C4-2B (cell line): ENCODE measurements around the gene DHRS12.

ENCODE experiments used
- H3K27ac ChIP-seq: fragments of 450-650 bp; 2 replicates; pipeline ENCODE4 v1.5.1; 2017
- ZFX ChIP-seq: fragments of 450-650 bp; IDR thresholded peaks from 2 replicates; pipeline ENCODE4 v1.6.1; 2017
- TF ChIP-seq, protein P1 (sequence below): fragments of 450-650 bp; conservative IDR thresholded peaks from 2 replicates; pipeline ENCODE4 v1.5.1; 2017; ENCODE audit warnings: mild to moderate bottlenecking

Gene DHRS12

DNA sequence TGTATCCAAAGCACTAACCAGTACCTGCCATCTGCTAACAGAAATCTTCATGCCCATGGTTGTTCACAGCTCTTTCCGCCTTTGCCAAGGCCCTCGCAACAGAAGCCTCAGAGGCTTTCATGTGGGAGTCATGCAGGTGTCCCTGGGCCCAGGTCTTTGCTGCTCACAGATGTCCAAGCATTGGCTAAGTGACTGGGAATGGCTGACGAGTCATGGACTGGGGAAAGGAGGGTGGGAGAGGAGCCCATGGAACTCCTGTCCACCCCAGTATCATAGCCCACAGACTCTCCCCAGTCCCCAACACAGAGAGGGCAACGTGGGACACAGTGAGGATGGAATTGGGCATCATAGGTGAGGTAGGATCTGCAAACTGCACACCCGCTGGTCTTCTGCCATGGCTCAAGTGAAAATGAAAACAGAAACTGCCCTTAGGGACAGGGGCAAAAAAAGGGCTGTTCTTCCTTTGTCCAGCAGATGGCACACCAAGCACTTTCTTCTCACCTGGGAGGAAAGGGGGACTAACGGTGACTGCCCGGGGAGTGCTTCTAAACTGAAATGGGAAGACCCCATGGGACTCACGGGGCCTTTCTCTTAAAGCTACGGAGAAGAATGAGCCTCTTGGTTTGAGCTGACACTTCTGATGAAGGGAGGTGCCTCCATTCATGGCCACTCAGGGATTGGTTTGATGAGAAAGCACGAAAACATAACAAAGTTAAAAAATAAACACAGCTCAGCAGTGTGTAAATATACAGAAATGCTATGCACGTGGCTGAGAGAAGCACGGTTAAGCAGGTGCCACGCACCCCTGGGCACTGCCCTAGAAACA, 11.1 kb upstream of the DHRS12 start:
- TF ChIP-seq, protein P1, sequence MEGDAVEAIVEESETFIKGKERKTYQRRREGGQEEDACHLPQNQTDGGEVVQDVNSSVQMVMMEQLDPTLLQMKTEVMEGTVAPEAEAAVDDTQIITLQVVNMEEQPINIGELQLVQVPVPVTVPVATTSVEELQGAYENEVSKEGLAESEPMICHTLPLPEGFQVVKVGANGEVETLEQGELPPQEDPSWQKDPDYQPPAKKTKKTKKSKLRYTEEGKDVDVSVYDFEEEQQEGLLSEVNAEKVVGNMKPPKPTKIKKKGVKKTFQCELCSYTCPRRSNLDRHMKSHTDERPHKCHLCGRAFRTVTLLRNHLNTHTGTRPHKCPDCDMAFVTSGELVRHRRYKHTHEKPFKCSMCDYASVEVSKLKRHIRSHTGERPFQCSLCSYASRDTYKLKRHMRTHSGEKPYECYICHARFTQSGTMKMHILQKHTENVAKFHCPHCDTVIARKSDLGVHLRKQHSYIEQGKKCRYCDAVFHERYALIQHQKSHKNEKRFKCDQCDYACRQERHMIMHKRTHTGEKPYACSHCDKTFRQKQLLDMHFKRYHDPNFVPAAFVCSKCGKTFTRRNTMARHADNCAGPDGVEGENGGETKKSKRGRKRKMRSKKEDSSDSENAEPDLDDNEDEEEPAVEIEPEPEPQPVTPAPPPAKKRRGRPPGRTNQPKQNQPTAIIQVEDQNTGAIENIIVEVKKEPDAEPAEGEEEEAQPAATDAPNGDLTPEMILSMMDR: peak; percentile 86
- TF ChIP-seq ZFX: no peak
- H3K27ac ChIP-seq: no peak overlapping the region

DNA sequence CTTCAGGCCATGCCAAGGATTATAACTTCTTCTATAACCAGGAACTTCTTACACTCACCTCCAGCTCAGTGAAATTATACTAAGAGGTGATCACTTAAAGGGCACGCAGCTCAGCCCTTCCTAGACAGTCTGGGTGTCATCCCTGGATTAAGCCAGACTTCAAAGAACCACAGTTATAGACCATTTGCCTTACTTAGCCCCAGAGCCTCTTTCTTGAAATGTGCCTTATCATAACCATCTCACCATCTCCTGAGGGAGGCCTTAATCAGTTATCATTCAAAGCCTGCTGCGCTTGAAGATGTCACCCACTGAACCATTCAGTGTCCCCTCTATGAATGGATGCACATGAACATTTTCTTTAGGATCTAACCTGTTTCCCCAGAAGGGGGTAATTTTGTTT, 10.1 kb upstream of the DHRS12 start:
- TF ChIP-seq, protein P1: no peak
- no peak for TF ChIP-seq ZFX
- no peak overlapping the region for H3K27ac ChIP-seq

DNA sequence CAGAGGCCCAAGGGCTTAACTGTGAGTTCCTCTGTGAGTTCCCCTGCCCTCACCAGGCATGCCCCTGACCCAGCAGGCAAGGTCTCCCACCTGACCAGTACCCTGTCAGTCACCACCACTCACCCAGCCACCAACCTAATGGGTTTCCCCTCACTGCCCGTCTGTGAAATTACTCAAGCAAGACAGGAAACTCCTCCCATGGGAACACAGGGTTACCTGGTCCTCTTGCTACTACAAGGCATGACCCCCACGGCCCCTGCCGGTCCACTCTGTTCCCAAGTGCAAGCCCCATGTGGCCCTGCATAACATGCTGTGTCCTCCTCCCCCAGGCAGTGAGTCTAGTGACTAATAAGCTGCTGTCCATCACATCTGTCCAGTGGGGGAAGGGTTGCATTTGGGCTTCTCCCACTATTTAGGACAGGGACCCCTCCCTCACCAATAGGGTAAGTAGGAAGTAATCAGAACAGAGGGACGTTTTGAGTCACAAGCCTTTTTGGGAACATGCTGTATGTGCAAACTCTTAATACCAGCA, 8.0 kb upstream of the DHRS12 start:
- TF ChIP-seq ZFX: no peak
- TF ChIP-seq, protein P1: no peak

DNA sequence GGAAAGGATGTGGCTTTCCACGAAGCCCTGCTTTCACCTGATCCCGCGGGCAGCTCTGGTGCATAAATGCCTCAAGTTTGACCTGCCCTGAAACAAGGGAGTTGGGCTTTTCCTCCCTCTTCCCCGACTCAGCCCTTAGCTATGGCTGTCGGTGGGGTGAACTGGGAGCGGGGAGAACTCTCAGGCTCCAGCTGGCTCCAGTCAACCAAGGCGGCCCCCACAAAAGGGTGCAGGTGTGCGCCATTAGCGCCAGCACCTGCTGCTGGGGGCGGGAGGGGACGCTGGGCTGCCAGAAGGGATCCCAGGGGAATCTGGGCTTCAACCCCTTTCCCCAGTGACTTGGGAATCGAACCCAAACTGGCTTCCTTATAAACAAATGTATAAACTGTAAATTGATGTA, 7.1 kb upstream of the DHRS12 start:
- TF ChIP-seq ZFX: no peak
- TF ChIP-seq, protein P1: no peak
- H3K27ac ChIP-seq: no peak overlapping the region

More for the DNA sequence above, 8.0 kb upstream of the DHRS12 start:
- no peak overlapping the region for H3K27ac ChIP-seq

DNA sequence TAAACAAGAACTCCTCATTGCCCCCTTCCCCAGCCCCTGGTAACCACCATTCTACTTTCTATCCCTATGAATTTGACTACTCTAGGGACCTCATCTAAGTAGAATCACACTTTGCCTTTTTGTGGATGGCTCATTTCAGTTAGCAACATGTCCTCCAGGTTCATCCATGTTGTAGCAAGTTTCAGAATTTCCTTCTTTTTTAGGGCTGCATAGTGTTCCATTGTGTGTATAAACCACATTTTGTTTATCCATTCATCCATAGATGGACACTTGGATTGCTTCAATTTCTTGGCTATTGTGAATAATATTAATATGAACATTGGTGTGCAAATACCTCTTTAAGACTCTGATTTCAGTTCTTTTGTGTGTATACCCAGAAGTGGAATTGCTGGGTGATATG, 4.8 kb upstream of the DHRS12 start:
- TF ChIP-seq, protein P1: no peak
- TF ChIP-seq ZFX: no peak

DNA sequence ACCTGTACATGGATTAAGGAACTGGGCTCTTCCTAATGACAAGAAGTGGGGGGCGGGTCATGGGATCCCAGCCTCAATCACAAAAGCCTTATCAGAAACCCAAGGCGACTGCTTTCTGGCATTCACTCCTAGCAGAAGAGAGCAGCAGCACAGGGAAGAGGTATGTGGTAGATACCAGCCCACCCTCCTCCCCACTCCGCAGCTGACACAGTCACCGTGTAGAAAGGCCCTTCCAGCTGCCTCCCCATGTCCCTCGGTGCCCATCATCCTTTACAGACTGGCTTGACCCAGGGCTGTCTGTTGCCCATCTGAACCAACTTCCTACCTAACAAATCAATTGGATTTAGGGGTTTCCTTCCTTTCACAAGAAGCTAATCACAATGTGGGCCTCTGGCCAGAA, 3.1 kb upstream of the DHRS12 start:
- TF ChIP-seq, protein P1: no peak
- TF ChIP-seq ZFX: no peak

More for the DNA sequence above, 4.8 kb upstream of the DHRS12 start:
- H3K27ac ChIP-seq: no peak overlapping the region

DNA sequence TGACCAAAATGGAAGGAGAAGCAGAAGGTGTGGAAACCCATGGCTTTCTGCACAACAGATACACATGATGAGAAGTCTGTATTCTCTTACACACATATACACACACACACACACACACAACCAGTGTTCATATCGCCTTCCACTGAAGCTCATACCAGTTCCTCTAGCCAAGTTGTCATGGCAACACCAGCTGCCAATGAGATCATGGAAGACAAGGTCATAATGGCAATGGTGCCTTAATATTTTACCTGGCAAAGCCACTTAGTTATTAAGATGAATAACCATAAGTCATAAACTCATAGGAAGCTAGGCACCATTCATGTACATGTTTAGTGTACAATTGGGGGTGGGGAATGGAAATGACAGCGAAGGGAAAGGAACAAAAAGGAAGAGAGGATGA, 2.6 kb upstream of the DHRS12 start:
- H3K27ac ChIP-seq: no peak overlapping the region
- no peak for TF ChIP-seq ZFX
- TF ChIP-seq, protein P1: no peak

More for the DNA sequence above, 3.1 kb upstream of the DHRS12 start:
- no peak overlapping the region for H3K27ac ChIP-seq
